Gastrocnemius medialis (tissue), 4 donors: ENCODE results near the gene TPSAB1.
"Not testable (repeated sequence)": the region's sequence is repeated elsewhere in the genome, so short reads cannot be mapped to it uniquely, and the experiment has no call there.

Experiments
- CTCF ChIP-seq, 5 experiments: fragments of 450-650 bp in 3 of 5; fragments of 200-600 bp in 2 of 5; sonication (generic) in 2 of 5; IDR thresholded peaks in 4 of 5; conservative IDR thresholded peaks in 1 of 5; 1 replicate in 4 of 5; 2 replicates in 1 of 5; pipeline ENCODE4 v1.5.1; 2016 to 2019; ENCODE audit warnings: antibody characterized with exemption in 5 of 5, mild to moderate bottlenecking in 3 of 5, moderate library complexity in 3 of 5
- POLR2A ChIP-seq, 2 donors: fragments of 450-650 bp; IDR thresholded peaks; one replicate each; pipeline ENCODE4 v1.6.1; 2017; ENCODE audit warnings: antibody characterized with exemption in 2 of 2, mild to moderate bottlenecking in 2 of 2, moderate library complexity in 2 of 2

GRCh38 chr16:1243363-1243762 lies 2.9 kb downstream of the TPSAB1 start:
- not testable (repeated sequence) for TF ChIP-seq CTCF (IDR thresholded peaks at IDR 0.05 in 4 of 5, conservative IDR thresholded peaks at IDR 0.05 in 1 of 5); POLR2A (IDR thresholded peaks at IDR 0.05)
